Stimulated activated naive CD4-positive, alpha-beta T cell (primary cell): Measurements from ENCODE around the gene SMCR8.
"Not testable (repeated sequence)": the region's sequence is repeated elsewhere in the genome, so short reads cannot be mapped to it uniquely, and the experiment has no call there.

Experiments
- DNase-seq, 6 experiments: peaks; one replicate each; lab custom pipeline; 2025; lab: John Stamatoyannopoulos, UW

Gene SMCR8, protein sequence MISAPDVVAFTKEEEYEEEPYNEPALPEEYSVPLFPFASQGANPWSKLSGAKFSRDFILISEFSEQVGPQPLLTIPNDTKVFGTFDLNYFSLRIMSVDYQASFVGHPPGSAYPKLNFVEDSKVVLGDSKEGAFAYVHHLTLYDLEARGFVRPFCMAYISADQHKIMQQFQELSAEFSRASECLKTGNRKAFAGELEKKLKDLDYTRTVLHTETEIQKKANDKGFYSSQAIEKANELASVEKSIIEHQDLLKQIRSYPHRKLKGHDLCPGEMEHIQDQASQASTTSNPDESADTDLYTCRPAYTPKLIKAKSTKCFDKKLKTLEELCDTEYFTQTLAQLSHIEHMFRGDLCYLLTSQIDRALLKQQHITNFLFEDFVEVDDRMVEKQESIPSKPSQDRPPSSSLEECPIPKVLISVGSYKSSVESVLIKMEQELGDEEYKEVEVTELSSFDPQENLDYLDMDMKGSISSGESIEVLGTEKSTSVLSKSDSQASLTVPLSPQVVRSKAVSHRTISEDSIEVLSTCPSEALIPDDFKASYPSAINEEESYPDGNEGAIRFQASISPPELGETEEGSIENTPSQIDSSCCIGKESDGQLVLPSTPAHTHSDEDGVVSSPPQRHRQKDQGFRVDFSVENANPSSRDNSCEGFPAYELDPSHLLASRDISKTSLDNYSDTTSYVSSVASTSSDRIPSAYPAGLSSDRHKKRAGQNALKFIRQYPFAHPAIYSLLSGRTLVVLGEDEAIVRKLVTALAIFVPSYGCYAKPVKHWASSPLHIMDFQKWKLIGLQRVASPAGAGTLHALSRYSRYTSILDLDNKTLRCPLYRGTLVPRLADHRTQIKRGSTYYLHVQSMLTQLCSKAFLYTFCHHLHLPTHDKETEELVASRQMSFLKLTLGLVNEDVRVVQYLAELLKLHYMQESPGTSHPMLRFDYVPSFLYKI

DNA sequence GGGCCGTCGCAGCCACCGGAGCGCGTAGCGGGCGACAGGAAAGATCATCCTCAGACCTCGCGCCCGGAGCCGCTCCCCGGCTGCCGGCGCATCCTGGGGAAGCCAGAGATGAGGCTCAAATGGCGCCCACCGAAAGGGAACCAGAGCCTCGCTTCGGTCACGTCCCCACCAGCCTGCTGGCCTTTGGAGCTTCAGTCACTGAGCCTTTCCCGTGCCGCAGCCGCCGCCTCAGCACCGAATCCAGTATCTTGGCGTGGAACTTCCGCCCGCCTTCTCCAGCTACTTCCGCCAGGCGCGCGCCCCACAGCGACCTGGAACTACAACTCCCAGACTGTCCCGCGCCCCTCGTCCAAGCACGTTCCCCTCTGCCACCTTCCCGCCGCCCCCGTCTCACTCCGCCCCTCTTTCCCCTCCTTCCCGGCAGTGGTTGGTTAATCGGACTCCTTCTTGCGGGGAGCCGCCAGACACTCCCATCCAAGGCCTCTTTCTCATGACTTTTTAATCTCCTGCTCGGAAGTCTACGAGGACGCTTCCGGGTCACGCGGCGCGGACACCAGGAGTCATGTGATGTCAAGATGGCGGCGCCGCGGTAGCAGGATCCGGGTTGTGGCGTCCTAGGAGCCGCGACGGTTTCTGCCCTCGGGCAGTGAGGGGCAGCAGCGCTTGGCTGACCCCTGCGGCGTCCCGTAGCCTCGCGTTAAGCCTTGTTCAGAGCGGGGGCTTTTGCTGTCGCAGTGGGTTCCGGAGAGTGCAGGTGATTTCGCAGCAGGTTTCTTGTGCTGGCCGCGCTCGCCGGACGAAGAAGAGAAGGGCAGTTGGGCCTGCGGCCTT is at the start of gene SMCR8, which contains the start of gene TOP3A:
Gene SMCR8, plus strand, starts transcription at position 563 of the 831 bp plus-strand sequence. CDS start 497 bp downstream, outside the sequence.
Gene TOP3A, minus strand, starts transcription at position 264 of the 831 bp plus-strand sequence. Its CDS starts 216 bp downstream, at position 48.
- peak; percentile 94 to 98 (median 97) for DNase-seq

DNA sequence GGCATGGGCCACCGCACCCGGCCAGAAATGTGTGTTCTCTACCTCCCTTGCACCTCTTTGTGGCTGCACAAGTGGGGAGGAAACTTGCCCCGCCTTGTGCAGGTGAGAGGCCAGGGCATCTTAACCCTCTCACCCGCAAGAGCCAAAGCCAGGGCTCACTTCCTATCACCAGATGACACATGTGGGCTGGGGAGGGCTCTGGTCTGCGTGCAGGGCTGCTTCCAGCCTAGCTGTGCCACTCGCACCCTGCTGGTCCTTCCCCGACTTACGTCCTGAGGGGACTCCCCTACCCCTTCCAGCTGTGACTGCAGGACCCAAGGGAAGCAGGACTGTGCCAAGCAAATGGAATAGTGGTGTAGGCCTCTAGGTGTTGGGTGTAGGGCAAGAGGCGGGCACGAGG is 47.7 kb upstream of the SMCR8 start:
- no peak for DNase-seq

DNA sequence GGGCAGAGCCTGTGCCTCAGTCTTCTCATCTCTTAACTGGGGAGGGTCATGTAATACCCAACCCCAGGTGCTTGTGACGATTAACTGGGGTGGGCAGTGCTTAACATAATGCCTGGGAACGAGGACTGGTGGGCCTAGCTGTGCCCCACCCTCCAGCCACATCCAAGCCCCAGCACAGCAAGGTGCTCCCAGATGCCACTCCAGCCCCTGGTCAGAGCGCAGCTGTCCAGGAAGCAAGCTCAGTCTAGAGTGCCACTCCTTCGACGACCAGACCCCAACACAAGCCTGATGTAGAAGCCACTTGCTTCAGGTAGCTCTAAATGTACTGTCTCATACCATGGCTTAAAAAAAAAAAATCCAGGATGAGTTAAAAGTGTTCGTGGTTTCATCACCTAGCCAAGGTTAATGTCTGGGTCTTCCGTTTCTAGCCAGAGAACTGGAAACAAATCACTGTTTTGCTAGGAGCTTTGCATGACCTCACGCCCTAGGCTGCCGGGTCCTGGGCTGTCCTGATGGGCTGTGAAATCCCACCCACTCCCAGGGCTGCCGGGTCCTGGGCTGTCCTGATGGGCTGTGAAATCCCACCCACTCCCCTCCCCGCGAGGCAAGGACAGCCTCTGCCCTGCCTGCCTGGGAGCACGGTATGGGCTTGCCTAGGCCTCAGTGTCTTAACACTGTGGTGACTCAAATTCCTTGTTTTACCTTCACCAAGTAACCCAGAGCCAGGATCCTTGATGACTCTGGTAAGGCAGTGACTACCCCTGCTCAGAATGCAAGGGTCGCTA is 47.0 kb upstream of the SMCR8 start:
- DNase-seq: no peak

GRCh38 chr17:18270046-18270931 is 44.8 kb upstream of the SMCR8 start:
- no peak for DNase-seq

DNA sequence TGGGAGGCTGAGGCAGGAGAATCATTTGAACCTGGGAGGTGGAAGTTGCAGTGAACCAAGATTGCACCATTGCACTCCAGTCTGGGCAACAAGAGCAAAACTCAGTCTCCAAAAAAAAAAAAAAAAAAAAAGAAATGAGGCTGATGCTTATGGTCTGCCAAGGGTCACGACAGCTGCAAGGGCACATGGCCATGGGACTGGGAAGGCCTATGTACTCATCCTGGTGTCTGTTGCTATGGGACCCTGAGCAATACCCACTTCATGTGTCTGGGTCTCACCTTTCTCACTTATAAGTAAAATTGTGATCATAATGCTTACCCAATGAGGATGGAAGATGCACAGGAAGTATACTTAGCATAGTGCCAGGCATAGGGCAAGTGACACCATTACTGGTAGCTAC is 38.0 kb upstream of the SMCR8 start:
- no peak for DNase-seq

GRCh38 chr17:18278867-18279266 is 36.2 kb upstream of the SMCR8 start:
- no peak for DNase-seq

GRCh38 chr17:18280249-18280648 is 34.8 kb upstream of the SMCR8 start:
- DNase-seq: no peak

DNA sequence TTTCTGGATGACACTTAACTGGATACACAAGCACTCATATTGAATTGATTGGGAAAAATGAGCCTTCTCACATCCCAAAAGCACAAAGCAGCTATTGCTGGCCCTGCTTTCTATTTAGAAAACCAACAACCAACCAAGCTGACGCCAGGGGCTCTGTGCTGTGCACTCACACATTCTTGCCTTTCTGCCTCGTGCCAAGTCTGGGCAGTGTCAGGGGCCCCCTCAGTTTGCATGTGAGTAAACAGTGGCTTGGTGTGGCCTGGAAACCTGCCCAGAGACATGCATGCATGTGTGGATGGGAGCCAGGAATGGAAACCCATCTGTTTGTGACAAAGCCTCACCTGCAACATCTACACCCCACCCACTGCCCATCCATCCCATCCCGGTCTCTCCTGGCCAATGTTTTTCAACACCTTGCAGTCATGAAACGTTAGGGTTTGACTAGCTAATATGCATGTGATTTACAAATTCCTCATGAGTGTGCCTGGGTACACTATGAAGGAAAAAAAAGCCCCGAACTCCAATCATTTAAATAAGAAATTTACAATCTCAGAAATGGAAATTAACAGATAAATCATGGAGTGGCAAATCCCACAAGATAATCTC is 34.2 kb upstream of the SMCR8 start:
- no peak for DNase-seq

DNA sequence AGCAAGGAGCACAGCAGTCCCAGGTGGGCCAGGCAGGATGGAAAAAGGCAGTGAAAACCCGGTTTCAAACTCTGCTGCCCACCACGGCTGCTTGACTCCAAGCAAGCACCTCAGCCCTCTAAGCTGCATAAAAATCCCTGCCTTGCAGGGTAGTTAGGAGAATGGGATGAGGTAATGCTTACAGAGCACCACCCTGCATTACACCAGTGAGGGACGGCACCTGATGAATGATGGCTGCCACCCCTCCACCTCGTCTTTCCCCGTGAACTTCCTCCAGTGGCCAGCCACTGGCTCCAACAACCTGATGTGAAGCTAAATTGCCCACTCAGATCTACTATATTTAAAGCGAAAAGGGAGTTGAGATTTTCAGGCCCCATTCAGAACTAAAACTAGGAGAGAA is 33.3 kb upstream of the SMCR8 start:
- DNase-seq: no peak

- no peak for DNase-seq
Measured at GRCh38 chr17:18285296-18285695, 29.8 kb upstream of the SMCR8 start.

- no peak for DNase-seq
Measured at GRCh38 chr17:18291718-18292540, 23.2 kb upstream of the SMCR8 start.

- DNase-seq: not testable (repeated sequence)
Measured at GRCh38 chr17:18298061-18298460, 17.0 kb upstream of the SMCR8 start.

DNA sequence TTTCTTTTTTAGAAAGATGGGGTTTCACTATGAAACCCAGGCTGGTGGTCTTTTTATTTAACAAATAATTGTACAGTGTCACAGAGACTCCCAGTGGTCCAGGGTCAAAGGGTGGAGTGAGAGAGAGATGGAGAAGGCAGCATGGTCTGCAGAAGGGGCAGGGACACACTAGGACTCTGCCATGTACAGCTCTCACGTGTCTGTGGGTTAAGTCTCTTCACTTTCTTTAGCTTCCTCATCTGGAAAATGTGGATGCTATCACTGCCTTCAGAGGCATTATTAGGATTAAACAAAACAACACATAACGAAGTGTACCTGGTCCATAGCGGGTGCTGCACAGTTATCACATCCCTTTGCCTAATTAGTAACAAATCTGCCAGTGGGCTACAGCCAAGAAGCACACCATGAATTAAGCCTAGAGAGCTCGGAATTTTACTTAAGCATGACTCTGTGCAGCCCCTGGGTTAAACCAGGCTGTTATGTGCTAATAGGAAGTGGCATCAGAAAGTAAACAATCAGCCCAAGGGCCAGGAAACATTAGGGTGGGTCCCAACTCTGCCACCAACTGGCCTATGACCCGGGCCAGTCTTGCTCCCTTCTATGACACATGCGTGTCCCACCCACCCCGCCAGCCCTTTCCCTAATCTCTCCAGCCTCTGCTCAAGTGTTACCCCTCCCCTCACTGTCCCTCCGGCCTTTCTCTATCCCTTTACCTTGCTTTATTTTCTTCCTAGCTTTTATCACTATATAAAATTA is 14.2 kb upstream of the SMCR8 start:
- DNase-seq: no peak

DNA sequence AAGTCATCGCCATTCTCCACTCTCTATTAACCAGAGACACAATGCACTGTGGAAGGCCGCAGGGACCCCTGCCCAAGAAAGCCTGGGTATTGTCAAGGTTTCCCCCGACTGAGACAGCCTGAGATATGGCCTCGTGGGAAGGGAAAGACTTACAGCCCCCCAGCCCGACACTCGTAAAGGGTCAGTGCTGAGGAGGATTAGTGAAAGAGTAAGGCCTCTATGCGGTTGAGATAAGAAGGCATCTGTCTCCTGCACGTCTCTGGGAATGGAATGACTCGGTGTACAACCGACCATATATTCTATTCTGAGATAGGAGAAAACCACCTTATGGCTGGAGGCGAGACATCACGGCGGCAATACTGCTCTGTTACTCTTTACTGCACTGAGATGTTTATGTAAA is 11.9 kb upstream of the SMCR8 start:
- DNase-seq: not testable (repeated sequence)

GRCh38 chr17:18309202-18309601 is 5.9 kb upstream of the SMCR8 start:
- DNase-seq: no peak

GRCh38 chr17:18314059-18314730 is 898 bp upstream of the SMCR8 start:
- peak in 1 of 6 experiments; percentile 57 for DNase-seq

DNA sequence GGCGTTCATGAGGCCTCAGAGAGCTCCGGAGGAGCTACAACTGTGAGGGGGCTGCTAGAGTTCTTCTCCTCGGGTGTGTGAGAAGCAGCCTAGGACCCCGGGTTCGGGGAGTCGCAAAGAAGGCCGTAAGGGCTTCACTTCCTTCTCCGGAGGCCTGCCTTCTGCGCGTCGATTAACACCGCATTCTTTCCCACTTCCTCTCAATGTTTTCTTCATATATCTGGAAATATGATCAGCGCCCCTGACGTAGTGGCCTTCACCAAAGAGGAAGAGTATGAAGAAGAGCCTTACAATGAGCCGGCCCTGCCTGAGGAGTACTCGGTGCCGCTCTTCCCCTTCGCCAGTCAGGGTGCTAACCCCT is 449 bp downstream of the SMCR8 start:
- peak in 3 of 6 experiments; percentile 31 to 71 (median 57) for DNase-seq
